ENCODE measurements around the gene TNRC6C.
"Not testable (repeated sequence)": the region's sequence is repeated elsewhere in the genome, so short reads cannot be mapped to it uniquely, and the experiment has no call there.

Gene TNRC6C

GRCh38 chr17:78106211-78106610 is 147.7 kb downstream of the TNRC6C start:
- DNase-seq (ENCODE audit: extremely low spot score, insufficient read length, low read depth), result no peak
- no peak for FAIRE-seq

GRCh38 chr17:78107457-78107856 is 149.0 kb downstream of the TNRC6C start:
- FAIRE-seq, result no peak
- DNase-seq (ENCODE audit: extremely low spot score, insufficient read length, low read depth), result no peak

GRCh38 chr17:78107976-78108725 is 149.6 kb downstream of the TNRC6C start:
- no peak for DNase-seq (ENCODE audit: extremely low spot score, insufficient read length, low read depth)
- FAIRE-seq, result no peak

- DNase-seq (ENCODE audit: extremely low spot score, insufficient read length, low read depth), result no peak
Measured at GRCh38 chr17:78108726-78109488, 150.4 kb downstream of the TNRC6C start.

GRCh38 chr17:78109489-78109761 is 150.9 kb downstream of the TNRC6C start:
- no peak for DNase-seq (ENCODE audit: extremely low spot score, insufficient read length, low read depth)
- FAIRE-seq, result no peak

More at GRCh38 chr17:78108726-78109488, 150.4 kb downstream of the TNRC6C start:
- FAIRE-seq, result no peak

- FAIRE-seq, result no peak
- DNase-seq (ENCODE audit: extremely low spot score, insufficient read length, low read depth), result no peak
Measured at GRCh38 chr17:78110363-78111015, 152.0 kb downstream of the TNRC6C start.

GRCh38 chr17:78111016-78111726 is 152.7 kb downstream of the TNRC6C start:
- DNase-seq (ENCODE audit: extremely low spot score, insufficient read length, low read depth) (no peak), FAIRE-seq (no peak)

GRCh38 chr17:78111727-78112517 is 153.4 kb downstream of the TNRC6C start:
- DNase-seq (ENCODE audit: extremely low spot score, insufficient read length, low read depth) (no peak), FAIRE-seq (no peak)

- peak; percentile 80 for DNase-seq (ENCODE audit: extremely low spot score, insufficient read length, low read depth)
- peak; percentile 69 for FAIRE-seq
Measured at GRCh38 chr17:78112518-78113471, 154.3 kb downstream of the TNRC6C start.

- no peak for DNase-seq (ENCODE audit: extremely low spot score, insufficient read length, low read depth)
- FAIRE-seq, result peak; percentile 83
Measured at GRCh38 chr17:78113804-78114785, 155.6 kb downstream of the TNRC6C start.

GRCh38 chr17:78114831-78115723 is 156.6 kb downstream of the TNRC6C start:
- no peak for DNase-seq (ENCODE audit: extremely low spot score, insufficient read length, low read depth)
- FAIRE-seq, result no peak

- not testable (repeated sequence) for FAIRE-seq; DNase-seq (ENCODE audit: extremely low spot score, insufficient read length, low read depth)
Measured at GRCh38 chr17:78115803-78116202, 157.3 kb downstream of the TNRC6C start.

- FAIRE-seq, result no peak
- DNase-seq (ENCODE audit: extremely low spot score, insufficient read length, low read depth), result no peak
Measured at GRCh38 chr17:78116411-78116810, 157.9 kb downstream of the TNRC6C start.

- DNase-seq (ENCODE audit: extremely low spot score, insufficient read length, low read depth), result no peak
- FAIRE-seq, result no peak
Measured at GRCh38 chr17:78117027-78117981, 158.8 kb downstream of the TNRC6C start.

- FAIRE-seq, result no peak
- DNase-seq (ENCODE audit: extremely low spot score, insufficient read length, low read depth), result no peak
Measured at GRCh38 chr17:78118801-78119241, 160.3 kb downstream of the TNRC6C start.
